Endothelial cell of umbilical vein (primary cell): ENCODE data around the gene ZNFX1. TPM values are rescaled to one million over a fixed set of nuclear protein-coding genes. Genes with fewer than 3 reads are reported as not detected.

Experiments
- BruUV-seq: library from RNA; stranded (reverse); fragments of 400-500 nt; replicated peaks from 2 replicates; lab custom pipeline; 2021; lab: Mats Ljungman, UMichigan
- CTCF ChIA-PET: fragments of 300-600, 350-600 bp; sonication (Branson Sonifier 250); formaldehyde crosslinking; loops from one replicate; lab custom pipeline; 2021; ENCODE audit warnings: antibody characterized with exemption, inconsistent platforms; lab: Charles Lee
- POLR2A ChIA-PET: fragments of 300-600, 350-600 bp; sonication (Branson Sonifier 250); formaldehyde crosslinking; loops from one replicate; lab custom pipeline; 2021; ENCODE audit warnings: antibody characterized with exemption, inconsistent platforms; lab: Charles Lee
- DNase-seq: peaks from one replicate; pipeline ENCODE4 v3.0.0-alpha.2; 2011; ENCODE audit warnings: low read depth, low spot score
- FAIRE-seq: peaks from 2 replicates; lab custom pipeline; 2011; peaks lifted over from hg19 to GRCh38; lab: Jason Lieb, UNC
- H2AFZ ChIP-seq: 2 replicates; pipeline ENCODE4 v1.6.0; 2012; ENCODE audit warnings: low read depth, low read length, control low read depth, inconsistent platforms
- H3K27ac ChIP-seq: 2 replicates; pipeline ENCODE4 v1.5.1; 2011; ENCODE audit warnings: low read depth, mild to moderate bottlenecking, control low read depth, low read length, moderate library complexity; ENCODE audit not compliant: insufficient read depth
- H3K27me3 ChIP-seq, 2 experiments: 2 replicates each; pipeline versions ENCODE4 v1.6.0 to v1.6.1; 2011; ENCODE audit warnings: low read length in 2 of 2, mixed read lengths in 1 of 2; ENCODE audit not compliant: control insufficient read depth in 2 of 2, insufficient read depth in 2 of 2
- H3K36me3 ChIP-seq, 2 experiments: 2 replicates in 1 of 2; 3 replicates in 1 of 2; pipeline ENCODE4 v1.5.1; 2011; ENCODE audit warnings: low read length in 2 of 2, mild to moderate bottlenecking in 1 of 2, moderate library complexity in 1 of 2; ENCODE audit not compliant: control insufficient read depth in 2 of 2, insufficient read depth in 2 of 2; ENCODE audit errors: extremely low read depth in 1 of 2
- H3K4me1 ChIP-seq: 3 replicates; pipeline ENCODE4 v1.5.1; 2011; ENCODE audit warnings: mild to moderate bottlenecking, low read length; ENCODE audit not compliant: control insufficient read depth, insufficient read depth; ENCODE audit errors: extremely low read depth
- H3K4me2 ChIP-seq: 2 replicates; pipeline ENCODE4 v1.6.1; 2011; ENCODE audit warnings: low read length, control low read depth, mixed read lengths; ENCODE audit not compliant: insufficient read depth
- H3K4me3 ChIP-seq, 3 experiments: fragments of 200-600 bp in 1 of 3; sonication (generic), shearing (Covaris generic) in 1 of 3; replicated peaks in 1 of 3; 2 replicates each; pipeline ENCODE4 v1.5.1; 2011 to 2016; ENCODE audit warnings: control low read depth in 3 of 3, low read length in 3 of 3, mild to moderate bottlenecking in 2 of 3, inconsistent platforms in 1 of 3, low read depth in 1 of 3, moderate library complexity in 1 of 3; ENCODE audit not compliant: insufficient read depth in 1 of 3
- H3K79me2 ChIP-seq: 2 replicates; pipeline ENCODE4 v1.6.0; 2012; ENCODE audit warnings: low read length, inconsistent platforms; ENCODE audit not compliant: control insufficient read depth, insufficient read depth
- H3K9ac ChIP-seq: replicated peaks from 2 replicates; pipeline ENCODE3; 2011; ENCODE audit warnings: low read length, control low read depth; ENCODE audit not compliant: insufficient read depth; ENCODE audit errors: extremely low read depth
- H3K9me1 ChIP-seq: replicated peaks from 3 replicates; pipeline ENCODE4 v1.6.0; 2011; ENCODE audit warnings: mild to moderate bottlenecking, low read length; ENCODE audit not compliant: control insufficient read depth, insufficient read depth; ENCODE audit errors: extremely low read depth
- H3K9me3 ChIP-seq: replicated peaks from 2 replicates; pipeline ENCODE4 v1.5.1; 2012; ENCODE audit warnings: low read length, inconsistent platforms; ENCODE audit not compliant: control insufficient read depth, insufficient read depth
- H4K20me1 ChIP-seq: replicated peaks from 2 replicates; pipeline ENCODE3; 2011; ENCODE audit warnings: mild to moderate bottlenecking, low read length; ENCODE audit not compliant: control insufficient read depth, insufficient read depth; ENCODE audit errors: extremely low read depth
- dilution Hi-C: fragments of 300-500 bp; cut with MboI; formaldehyde crosslinking; loops from one replicate; pipeline ENCODE4 v1.15.0; 2019; ENCODE audit warnings: low sequenced_read_pairs; ENCODE audit not compliant: extremely low pct_ligation_motif_present
- intact Hi-C: fragments of 100-400 bp; cut with micrococcal nuclease; formaldehyde crosslinking; loops from one replicate; pipeline ENCODE4 v1.10.0; 2022
- polyA plus RNA-seq, 4 experiments: library from polyadenylated mRNA; depleted of rRNA in 3 of 4; stranded (reverse) in 3 of 4; unstranded in 1 of 4; fragments of >200 nt; gene quantifications; 2 replicates each; pipeline versions ENCODE4 v1.2.1 to v1.2.3, GENCODE V29; 2011 to 2012; ENCODE audit warnings: missing spikeins in 1 of 4
- total RNA-seq: library from RNA; stranded (reverse); gene quantifications from 2 replicates; pipeline ENCODE4 v1.2.3, GENCODE V29; 2021
- TF ChIP-seq, protein P1 (sequence below): IDR thresholded peaks from 2 replicates; pipeline ENCODE4 v1.6.1; 2011; ENCODE audit not compliant: insufficient read depth, insufficient read length
- TF ChIP-seq, protein P2 (sequence below), 2 donors: IDR thresholded peaks; 1 replicate in 1 of 2; 2 replicates in 1 of 2; pipeline ENCODE4 v1.5.1; 2011; ENCODE audit warnings: low read length in 2 of 2, mild to moderate bottlenecking in 2 of 2, moderate library complexity in 2 of 2, control low read depth in 1 of 2, inconsistent platforms in 1 of 2, low read depth in 1 of 2; ENCODE audit not compliant: insufficient read depth in 1 of 2; ENCODE audit errors: extremely low read depth in 1 of 2

ZNFX1 gene
- total and polyA plus RNA-seq, 2 donors (not counting 3 experiments of a cell fraction or from before 2014, with no cell fraction given) = 8.3 to 27.9 TPM

- ChIA-PET POLR2A (interaction anchor here (0.6 to 2.8 kb wide), 3 partner anchors 26 to 44 kb away, joined by 3 to 7 read pairs (median 4); no protein-coding TSS in a partner anchor), CTCF (interaction anchor here (1.2 to 4.2 kb wide), 2 partner anchors 32 to 45 kb away, joined by 3 to 16 read pairs; no protein-coding TSS in a partner anchor)
- Histone ChIP-seq H3K4me1 (peaks cover 51% of the 10 kb centered on the region), H3K27me3 (no peaks in the 10 kb centered on the region), H3K4me3 (peak overlapping the region; percentile 83 to 95 (median 89)), H3K27ac (peak overlapping the region; percentile 58), H2AFZ (no peak overlapping the region), H3K9me3 (no peaks in the 10 kb centered on the region), H3K36me3 (peaks cover 42 to 48% of the 10 kb centered on the region in 2 experiments), H3K9me1 (no peaks in the 10 kb centered on the region), H3K4me2 (peak overlapping the region; percentile 99), H3K79me2 (peaks cover 85% of the 10 kb centered on the region), H4K20me1 (peaks cover 25% of the 10 kb centered on the region), H3K9ac (peak overlapping the region; percentile 94)
- DNase-seq (no peak), FAIRE-seq (no peak)
- intact Hi-C loops (loop anchor here (2.0 kb wide), 1 partner anchor 44 kb away; no protein-coding TSS in a partner anchor), dilution Hi-C loops (no loop called here)
- BruUV-seq = TSS peak; percentile 57
- TF ChIP-seq, protein P1, sequence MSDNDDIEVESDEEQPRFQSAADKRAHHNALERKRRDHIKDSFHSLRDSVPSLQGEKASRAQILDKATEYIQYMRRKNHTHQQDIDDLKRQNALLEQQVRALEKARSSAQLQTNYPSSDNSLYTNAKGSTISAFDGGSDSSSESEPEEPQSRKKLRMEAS = peak; percentile 78
- TF ChIP-seq, protein P2, sequence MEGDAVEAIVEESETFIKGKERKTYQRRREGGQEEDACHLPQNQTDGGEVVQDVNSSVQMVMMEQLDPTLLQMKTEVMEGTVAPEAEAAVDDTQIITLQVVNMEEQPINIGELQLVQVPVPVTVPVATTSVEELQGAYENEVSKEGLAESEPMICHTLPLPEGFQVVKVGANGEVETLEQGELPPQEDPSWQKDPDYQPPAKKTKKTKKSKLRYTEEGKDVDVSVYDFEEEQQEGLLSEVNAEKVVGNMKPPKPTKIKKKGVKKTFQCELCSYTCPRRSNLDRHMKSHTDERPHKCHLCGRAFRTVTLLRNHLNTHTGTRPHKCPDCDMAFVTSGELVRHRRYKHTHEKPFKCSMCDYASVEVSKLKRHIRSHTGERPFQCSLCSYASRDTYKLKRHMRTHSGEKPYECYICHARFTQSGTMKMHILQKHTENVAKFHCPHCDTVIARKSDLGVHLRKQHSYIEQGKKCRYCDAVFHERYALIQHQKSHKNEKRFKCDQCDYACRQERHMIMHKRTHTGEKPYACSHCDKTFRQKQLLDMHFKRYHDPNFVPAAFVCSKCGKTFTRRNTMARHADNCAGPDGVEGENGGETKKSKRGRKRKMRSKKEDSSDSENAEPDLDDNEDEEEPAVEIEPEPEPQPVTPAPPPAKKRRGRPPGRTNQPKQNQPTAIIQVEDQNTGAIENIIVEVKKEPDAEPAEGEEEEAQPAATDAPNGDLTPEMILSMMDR (IDR thresholded peaks at IDR 0.05; ENCODE audit: extremely low read depth in 1 of 2, insufficient read depth in 1 of 2, low read depth in 1 of 2, low read length in 2 of 2) = no peak
These were observed 1.2 kb upstream of the ZNFX1 start for GRCh38 chr20:49278818-49279676.
